Endothelial cell of umbilical vein (primary cell): ENCODE results near the gene IL5RA. TPM values are rescaled to one million over a fixed set of nuclear protein-coding genes. Genes with fewer than 3 reads are reported as not detected.

ENCODE experiments used
- BruUV-seq: library from RNA; stranded (reverse); fragments of 400-500 nt; replicated peaks from 2 replicates; lab custom pipeline; 2021; lab: Mats Ljungman, UMichigan
- CTCF ChIA-PET: fragments of 300-600, 350-600 bp; sonication (Branson Sonifier 250); formaldehyde crosslinking; loops from one replicate; lab custom pipeline; 2021; ENCODE audit warnings: antibody characterized with exemption, inconsistent platforms; lab: Charles Lee
- POLR2A ChIA-PET: fragments of 300-600, 350-600 bp; sonication (Branson Sonifier 250); formaldehyde crosslinking; loops from one replicate; lab custom pipeline; 2021; ENCODE audit warnings: antibody characterized with exemption, inconsistent platforms; lab: Charles Lee
- DNase-seq: peaks from one replicate; pipeline ENCODE4 v3.0.0-alpha.2; 2011; ENCODE audit warnings: low read depth, low spot score
- FAIRE-seq: peaks from 2 replicates; lab custom pipeline; 2011; peaks lifted over from hg19 to GRCh38; lab: Jason Lieb, UNC
- H2AFZ ChIP-seq: 2 replicates; pipeline ENCODE4 v1.6.0; 2012; ENCODE audit warnings: low read depth, low read length, control low read depth, inconsistent platforms
- H3K27ac ChIP-seq: 2 replicates; pipeline ENCODE4 v1.5.1; 2011; ENCODE audit warnings: low read depth, mild to moderate bottlenecking, control low read depth, low read length, moderate library complexity; ENCODE audit not compliant: insufficient read depth
- H3K27me3 ChIP-seq, 2 experiments: 2 replicates each; pipeline versions ENCODE4 v1.6.0 to v1.6.1; 2011; ENCODE audit warnings: low read length in 2 of 2, mixed read lengths in 1 of 2; ENCODE audit not compliant: control insufficient read depth in 2 of 2, insufficient read depth in 2 of 2
- H3K36me3 ChIP-seq, 2 experiments: 2 replicates in 1 of 2; 3 replicates in 1 of 2; pipeline ENCODE4 v1.5.1; 2011; ENCODE audit warnings: low read length in 2 of 2, mild to moderate bottlenecking in 1 of 2, moderate library complexity in 1 of 2; ENCODE audit not compliant: control insufficient read depth in 2 of 2, insufficient read depth in 2 of 2; ENCODE audit errors: extremely low read depth in 1 of 2
- H3K4me1 ChIP-seq: 3 replicates; pipeline ENCODE4 v1.5.1; 2011; ENCODE audit warnings: mild to moderate bottlenecking, low read length; ENCODE audit not compliant: control insufficient read depth, insufficient read depth; ENCODE audit errors: extremely low read depth
- H3K4me2 ChIP-seq: 2 replicates; pipeline ENCODE4 v1.6.1; 2011; ENCODE audit warnings: low read length, control low read depth, mixed read lengths; ENCODE audit not compliant: insufficient read depth
- H3K4me3 ChIP-seq, 3 experiments: fragments of 200-600 bp in 1 of 3; sonication (generic), shearing (Covaris generic) in 1 of 3; replicated peaks in 1 of 3; 2 replicates each; pipeline ENCODE4 v1.5.1; 2011 to 2016; ENCODE audit warnings: control low read depth in 3 of 3, low read length in 3 of 3, mild to moderate bottlenecking in 2 of 3, inconsistent platforms in 1 of 3, low read depth in 1 of 3, moderate library complexity in 1 of 3; ENCODE audit not compliant: insufficient read depth in 1 of 3
- H3K79me2 ChIP-seq: 2 replicates; pipeline ENCODE4 v1.6.0; 2012; ENCODE audit warnings: low read length, inconsistent platforms; ENCODE audit not compliant: control insufficient read depth, insufficient read depth
- H3K9ac ChIP-seq: replicated peaks from 2 replicates; pipeline ENCODE3; 2011; ENCODE audit warnings: low read length, control low read depth; ENCODE audit not compliant: insufficient read depth; ENCODE audit errors: extremely low read depth
- H3K9me1 ChIP-seq: replicated peaks from 3 replicates; pipeline ENCODE4 v1.6.0; 2011; ENCODE audit warnings: mild to moderate bottlenecking, low read length; ENCODE audit not compliant: control insufficient read depth, insufficient read depth; ENCODE audit errors: extremely low read depth
- H3K9me3 ChIP-seq: replicated peaks from 2 replicates; pipeline ENCODE4 v1.5.1; 2012; ENCODE audit warnings: low read length, inconsistent platforms; ENCODE audit not compliant: control insufficient read depth, insufficient read depth
- H4K20me1 ChIP-seq: replicated peaks from 2 replicates; pipeline ENCODE3; 2011; ENCODE audit warnings: mild to moderate bottlenecking, low read length; ENCODE audit not compliant: control insufficient read depth, insufficient read depth; ENCODE audit errors: extremely low read depth
- FOS ChIP-seq: IDR thresholded peaks from 2 replicates; pipeline ENCODE4 v1.6.1; 2011; ENCODE audit warnings: mild to moderate bottlenecking, low read length, moderate library complexity, borderline replicate concordance; ENCODE audit not compliant: insufficient read depth
- GATA2 ChIP-seq: IDR thresholded peaks from 2 replicates; pipeline ENCODE4 v1.7.0; 2011; ENCODE audit warnings: low read depth, mild to moderate bottlenecking, moderate library complexity, mixed read lengths, low read length; ENCODE audit not compliant: insufficient read length, insufficient read depth
- JUN ChIP-seq: IDR thresholded peaks from 2 replicates; pipeline ENCODE4 v1.6.1; 2011; ENCODE audit warnings: borderline replicate concordance, low read depth; ENCODE audit not compliant: insufficient read length, insufficient read depth
- POLR2A ChIP-seq: IDR thresholded peaks from 2 replicates; pipeline ENCODE4 v1.6.1; 2012; ENCODE audit warnings: low read depth, mild to moderate bottlenecking, control low read depth, low read length
- POLR2AphosphoS5 ChIP-seq: IDR thresholded peaks from 2 replicates; pipeline ENCODE4 v1.6.1; 2012; ENCODE audit warnings: low read depth, mild to moderate bottlenecking, control low read depth, low read length, moderate library complexity; ENCODE audit not compliant: insufficient read depth
- dilution Hi-C: fragments of 300-500 bp; cut with MboI; formaldehyde crosslinking; loops from one replicate; pipeline ENCODE4 v1.15.0; 2019; ENCODE audit warnings: low sequenced_read_pairs; ENCODE audit not compliant: extremely low pct_ligation_motif_present
- intact Hi-C: fragments of 100-400 bp; cut with micrococcal nuclease; formaldehyde crosslinking; loops from one replicate; pipeline ENCODE4 v1.10.0; 2022
- polyA plus RNA-seq, 4 experiments: library from polyadenylated mRNA; depleted of rRNA in 3 of 4; stranded (reverse) in 3 of 4; unstranded in 1 of 4; fragments of >200 nt; gene quantifications; 2 replicates each; pipeline versions ENCODE4 v1.2.1 to v1.2.3, GENCODE V29; 2011 to 2012; ENCODE audit warnings: missing spikeins in 1 of 4
- total RNA-seq: library from RNA; stranded (reverse); gene quantifications from 2 replicates; pipeline ENCODE4 v1.2.3, GENCODE V29; 2021
- TF ChIP-seq, protein P1 (sequence below), 2 donors: IDR thresholded peaks; 1 replicate in 1 of 2; 2 replicates in 1 of 2; pipeline ENCODE4 v1.5.1; 2011; ENCODE audit warnings: low read length in 2 of 2, mild to moderate bottlenecking in 2 of 2, moderate library complexity in 2 of 2, control low read depth in 1 of 2, inconsistent platforms in 1 of 2, low read depth in 1 of 2; ENCODE audit not compliant: insufficient read depth in 1 of 2; ENCODE audit errors: extremely low read depth in 1 of 2
- TF ChIP-seq, protein P2 (sequence below): IDR thresholded peaks from 2 replicates; pipeline ENCODE4 v1.6.1; 2011; ENCODE audit not compliant: insufficient read depth, insufficient read length

The IL5RA gene
- total and polyA plus RNA-seq, 2 donors (not counting 3 experiments of a cell fraction or from before 2014, with no cell fraction given) = not detected

- POLR2A ChIA-PET = no interaction called here
Observed at GRCh38 chr3:3119393-3119851, 9.2 kb upstream of the IL5RA start.

More at GRCh38 chr3:3119393-3119851, 9.2 kb upstream of the IL5RA start:
- H3K36me3 ChIP-seq = no peaks in the 10 kb centered on the region
- H3K4me3 ChIP-seq = no peak overlapping the region
- H3K27me3 ChIP-seq = no peaks in the 10 kb centered on the region
- H3K9me3 ChIP-seq = no peaks in the 10 kb centered on the region
- DNase-seq (no peak), FAIRE-seq (no peak)
- no peak overlapping the region for H2AFZ ChIP-seq
- no peak overlapping the region for H3K9ac ChIP-seq
- intact Hi-C loops (no loop called here), dilution Hi-C loops (no loop called here)
- CTCF ChIA-PET = no interaction called here
- H3K4me2 ChIP-seq = no peak overlapping the region
- H3K79me2 ChIP-seq = no peaks in the 10 kb centered on the region
- TF ChIP-seq, protein P1, sequence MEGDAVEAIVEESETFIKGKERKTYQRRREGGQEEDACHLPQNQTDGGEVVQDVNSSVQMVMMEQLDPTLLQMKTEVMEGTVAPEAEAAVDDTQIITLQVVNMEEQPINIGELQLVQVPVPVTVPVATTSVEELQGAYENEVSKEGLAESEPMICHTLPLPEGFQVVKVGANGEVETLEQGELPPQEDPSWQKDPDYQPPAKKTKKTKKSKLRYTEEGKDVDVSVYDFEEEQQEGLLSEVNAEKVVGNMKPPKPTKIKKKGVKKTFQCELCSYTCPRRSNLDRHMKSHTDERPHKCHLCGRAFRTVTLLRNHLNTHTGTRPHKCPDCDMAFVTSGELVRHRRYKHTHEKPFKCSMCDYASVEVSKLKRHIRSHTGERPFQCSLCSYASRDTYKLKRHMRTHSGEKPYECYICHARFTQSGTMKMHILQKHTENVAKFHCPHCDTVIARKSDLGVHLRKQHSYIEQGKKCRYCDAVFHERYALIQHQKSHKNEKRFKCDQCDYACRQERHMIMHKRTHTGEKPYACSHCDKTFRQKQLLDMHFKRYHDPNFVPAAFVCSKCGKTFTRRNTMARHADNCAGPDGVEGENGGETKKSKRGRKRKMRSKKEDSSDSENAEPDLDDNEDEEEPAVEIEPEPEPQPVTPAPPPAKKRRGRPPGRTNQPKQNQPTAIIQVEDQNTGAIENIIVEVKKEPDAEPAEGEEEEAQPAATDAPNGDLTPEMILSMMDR (IDR thresholded peaks at IDR 0.05; ENCODE audit: extremely low read depth in 1 of 2, insufficient read depth in 1 of 2, low read depth in 1 of 2, low read length in 2 of 2) = no peak
- no peak for TF ChIP-seq GATA2
- no peak for TF ChIP-seq FOS
- TF ChIP-seq JUN = no peak
- TF ChIP-seq, protein P2, sequence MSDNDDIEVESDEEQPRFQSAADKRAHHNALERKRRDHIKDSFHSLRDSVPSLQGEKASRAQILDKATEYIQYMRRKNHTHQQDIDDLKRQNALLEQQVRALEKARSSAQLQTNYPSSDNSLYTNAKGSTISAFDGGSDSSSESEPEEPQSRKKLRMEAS = no peak
- TF ChIP-seq POLR2A = no peak
- TF ChIP-seq POLR2AphosphoS5 = no peak
- H3K4me1 ChIP-seq = no peaks in the 10 kb centered on the region
- H3K27ac ChIP-seq = no peak overlapping the region
- H3K9me1 ChIP-seq = no peaks in the 10 kb centered on the region
- no TSS peak for BruUV-seq
- H4K20me1 ChIP-seq = no peaks in the 10 kb centered on the region
